ENCODE measurements around the gene AZGP1. TPM values are rescaled to one million over a fixed set of nuclear protein-coding genes. Genes with fewer than 3 reads are reported as not detected.
"Not testable (repeated sequence)": the region's sequence is repeated elsewhere in the genome, so short reads cannot be mapped to it uniquely, and the experiment has no call there.

AZGP1 gene
- total RNA-seq, 1 experiment from 2014 or later = not detected

DNA sequence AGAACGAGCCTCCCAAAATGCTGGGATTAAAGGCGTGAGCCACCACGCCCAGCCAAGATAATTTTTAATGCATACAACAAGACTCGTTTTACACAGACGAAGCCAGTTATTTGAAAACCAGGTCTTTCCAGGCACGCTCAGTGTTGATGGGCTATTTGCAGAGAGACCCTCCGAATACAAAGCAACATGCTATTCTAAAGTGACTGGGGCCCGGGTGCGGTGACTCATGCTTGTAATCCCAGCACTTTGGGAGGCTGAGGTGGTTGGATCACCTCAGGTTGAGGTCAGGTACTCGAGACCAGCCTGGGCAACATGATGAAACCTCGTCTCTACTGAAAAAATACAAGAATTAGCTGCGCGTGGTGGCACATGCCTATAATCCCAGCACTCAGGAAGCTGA is 795 bp upstream of the AZGP1 start:
- no TSS peak for BruUV-seq (replicated peaks)
- no peak for DNase-seq (ENCODE audit: low spot score)
- Histone ChIP-seq H3K9me3 (ENCODE audit: low read depth, low read length, poor library complexity, severe bottlenecking) (no peaks in the 10 kb centered on the region), H3K36me3 (ENCODE audit: insufficient read depth, low read length, poor library complexity, severe bottlenecking) (no peaks in the 10 kb centered on the region), H3K27ac (ENCODE audit: low read depth, low read length, poor library complexity, severe bottlenecking) (no peak overlapping the region), H3K4me1 (ENCODE audit: insufficient read depth, low read length, poor library complexity, severe bottlenecking) (no peaks in the 10 kb centered on the region), H3K27me3 (replicated peaks; ENCODE audit: insufficient read depth, low read depth, low read length, poor library complexity) (peaks cover 11% of the 10 kb centered on the region), H3K4me3 (ENCODE audit: low read depth, low read length, poor library complexity, severe bottlenecking) (no peak overlapping the region)
- TF ChIP-seq, protein P1, sequence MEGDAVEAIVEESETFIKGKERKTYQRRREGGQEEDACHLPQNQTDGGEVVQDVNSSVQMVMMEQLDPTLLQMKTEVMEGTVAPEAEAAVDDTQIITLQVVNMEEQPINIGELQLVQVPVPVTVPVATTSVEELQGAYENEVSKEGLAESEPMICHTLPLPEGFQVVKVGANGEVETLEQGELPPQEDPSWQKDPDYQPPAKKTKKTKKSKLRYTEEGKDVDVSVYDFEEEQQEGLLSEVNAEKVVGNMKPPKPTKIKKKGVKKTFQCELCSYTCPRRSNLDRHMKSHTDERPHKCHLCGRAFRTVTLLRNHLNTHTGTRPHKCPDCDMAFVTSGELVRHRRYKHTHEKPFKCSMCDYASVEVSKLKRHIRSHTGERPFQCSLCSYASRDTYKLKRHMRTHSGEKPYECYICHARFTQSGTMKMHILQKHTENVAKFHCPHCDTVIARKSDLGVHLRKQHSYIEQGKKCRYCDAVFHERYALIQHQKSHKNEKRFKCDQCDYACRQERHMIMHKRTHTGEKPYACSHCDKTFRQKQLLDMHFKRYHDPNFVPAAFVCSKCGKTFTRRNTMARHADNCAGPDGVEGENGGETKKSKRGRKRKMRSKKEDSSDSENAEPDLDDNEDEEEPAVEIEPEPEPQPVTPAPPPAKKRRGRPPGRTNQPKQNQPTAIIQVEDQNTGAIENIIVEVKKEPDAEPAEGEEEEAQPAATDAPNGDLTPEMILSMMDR (conservative IDR thresholded peaks at IDR 0.05; ENCODE audit: low read depth, low read length) = no peak
- TF ChIP-seq EZH2 (IDR thresholded peaks at IDR 0.05; ENCODE audit: borderline replicate concordance, low read depth, low read length, poor library complexity, severe bottlenecking) = no peak
- ChIA-PET CTCF (no interaction called here), POLR2A (ENCODE audit: low non-redundant PET) (no interaction called here)
- intact Hi-C loops (cut with micrococcal nuclease; ENCODE audit: unreplicated experiment) = loop anchor here (5.0 kb wide), 1 partner anchor 156 kb away; no protein-coding TSS in a partner anchor

DNA sequence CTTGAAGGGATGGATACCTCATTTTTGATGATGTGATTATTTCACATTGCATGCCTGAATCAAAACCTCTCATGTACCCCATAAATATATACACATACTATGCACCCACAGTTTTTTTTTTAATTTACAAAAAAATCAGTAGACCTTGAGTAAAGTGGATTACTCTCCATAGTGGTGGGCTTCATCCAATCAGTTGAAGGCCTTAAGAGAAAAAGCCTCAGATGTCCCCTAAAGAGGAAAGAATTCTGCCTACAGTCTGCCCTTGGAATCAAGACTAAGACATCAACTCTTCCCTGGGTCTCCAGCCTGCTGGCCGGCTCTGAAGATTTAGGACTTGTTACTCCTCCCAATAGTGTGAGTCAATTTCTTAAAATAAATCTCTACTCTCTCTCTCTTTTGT is 1.1 kb downstream of the AZGP1 start:
- Histone ChIP-seq H3K4me1 (ENCODE audit: insufficient read depth, low read length, poor library complexity, severe bottlenecking) (no peaks in the 10 kb centered on the region), H3K36me3 (ENCODE audit: insufficient read depth, low read length, poor library complexity, severe bottlenecking) (no peaks in the 10 kb centered on the region), H3K4me3 (ENCODE audit: low read depth, low read length, poor library complexity, severe bottlenecking) (no peak overlapping the region), H3K27ac (ENCODE audit: low read depth, low read length, poor library complexity, severe bottlenecking) (no peak overlapping the region), H3K27me3 (replicated peaks; ENCODE audit: insufficient read depth, low read depth, low read length, poor library complexity) (peaks cover 11% of the 10 kb centered on the region), H3K9me3 (ENCODE audit: low read depth, low read length, poor library complexity, severe bottlenecking) (no peaks in the 10 kb centered on the region)
- ChIA-PET CTCF (no interaction called here), POLR2A (ENCODE audit: low non-redundant PET) (interaction anchor here (0.7 kb wide), 1 partner anchor 79 kb away, joined by 4 read pairs; no protein-coding TSS in a partner anchor)
- no peak for TF ChIP-seq EZH2 (IDR thresholded peaks at IDR 0.05; ENCODE audit: borderline replicate concordance, low read depth, low read length, poor library complexity, severe bottlenecking)
- TF ChIP-seq, protein P1 (conservative IDR thresholded peaks at IDR 0.05; ENCODE audit: low read depth, low read length) = no peak
- DNase-seq (ENCODE audit: low spot score) = no peak
- BruUV-seq (replicated peaks) = no TSS peak
- intact Hi-C loops (cut with micrococcal nuclease; ENCODE audit: unreplicated experiment) = loop anchor here (5.0 kb wide), 1 partner anchor 158 kb away; no protein-coding TSS in a partner anchor

DNA sequence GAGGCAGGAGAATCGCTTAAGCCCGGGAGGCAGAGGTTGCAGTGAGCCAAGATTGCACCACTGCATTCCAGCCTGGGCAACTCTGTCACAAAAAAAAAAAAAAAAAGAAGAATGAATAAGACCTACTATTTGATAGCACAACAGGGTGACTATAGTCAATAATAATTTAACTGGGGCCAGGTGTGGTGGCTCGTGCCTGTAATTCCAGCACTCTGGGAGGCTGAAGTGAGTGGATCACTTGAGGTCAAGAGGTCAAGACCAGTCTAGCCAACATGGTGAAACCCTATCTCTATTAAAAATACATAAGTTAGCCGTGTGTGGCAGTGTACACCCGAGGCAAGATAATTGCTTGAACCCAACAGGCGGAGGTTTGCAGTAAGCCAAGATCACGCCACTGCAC is 2.0 kb downstream of the AZGP1 start:
- DNase-seq (ENCODE audit: low spot score); H3K9me3 ChIP-seq (ENCODE audit: low read depth, low read length, poor library complexity, severe bottlenecking); CTCF ChIA-PET; H3K36me3 ChIP-seq (ENCODE audit: insufficient read depth, low read length, poor library complexity, severe bottlenecking); BruUV-seq (replicated peaks); H3K27ac ChIP-seq (ENCODE audit: low read depth, low read length, poor library complexity, severe bottlenecking); H3K4me3 ChIP-seq (ENCODE audit: low read depth, low read length, poor library complexity, severe bottlenecking); H3K4me1 ChIP-seq (ENCODE audit: insufficient read depth, low read length, poor library complexity, severe bottlenecking); intact Hi-C loops (cut with micrococcal nuclease; ENCODE audit: unreplicated experiment): not testable (repeated sequence)
- peaks cover 11% of the 10 kb centered on the region for H3K27me3 ChIP-seq (replicated peaks; ENCODE audit: insufficient read depth, low read depth, low read length, poor library complexity)
- POLR2A ChIA-PET (ENCODE audit: low non-redundant PET) = interaction anchor here (0.7 kb wide), 1 partner anchor 78 kb away, joined by 4 read pairs; no protein-coding TSS in a partner anchor

DNA sequence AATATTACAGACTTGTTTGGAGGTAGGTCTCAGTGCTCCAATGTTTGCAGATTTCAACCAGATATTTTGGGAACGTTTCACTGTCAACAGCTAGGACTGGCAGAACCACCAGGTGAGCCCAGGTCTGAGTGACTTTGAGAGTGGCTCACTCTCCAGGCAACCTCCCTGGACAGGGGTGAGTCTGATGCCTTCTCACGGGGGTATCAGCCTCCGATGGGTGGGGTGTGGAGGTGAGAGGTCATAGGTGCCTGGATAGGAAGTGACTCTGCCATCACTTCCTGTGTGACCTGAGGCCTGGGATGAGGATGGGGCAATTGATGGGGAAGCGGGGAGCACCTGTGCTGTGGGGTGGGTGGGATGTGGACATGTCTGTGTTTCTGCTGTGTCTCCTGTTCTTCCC is 4.6 kb downstream of the AZGP1 start:
- no peaks in the 10 kb centered on the region for H3K36me3 ChIP-seq (ENCODE audit: insufficient read depth, low read length, poor library complexity, severe bottlenecking)
- CTCF ChIA-PET = no interaction called here
- POLR2A ChIA-PET (ENCODE audit: low non-redundant PET) = no interaction called here

GRCh38 chr7:99969813-99970212 is 6.0 kb downstream of the AZGP1 start:
- H3K27me3 ChIP-seq (replicated peaks; ENCODE audit: insufficient read depth, low read depth, low read length, poor library complexity) = peaks cover 31% of the 10 kb centered on the region
- H3K4me1 ChIP-seq (ENCODE audit: insufficient read depth, low read length, poor library complexity, severe bottlenecking); POLR2A ChIA-PET (ENCODE audit: low non-redundant PET); H3K27ac ChIP-seq (ENCODE audit: low read depth, low read length, poor library complexity, severe bottlenecking); H3K4me3 ChIP-seq (ENCODE audit: low read depth, low read length, poor library complexity, severe bottlenecking); H3K9me3 ChIP-seq (ENCODE audit: low read depth, low read length, poor library complexity, severe bottlenecking); DNase-seq (ENCODE audit: low spot score); intact Hi-C loops (cut with micrococcal nuclease; ENCODE audit: unreplicated experiment); BruUV-seq (replicated peaks); CTCF ChIA-PET; H3K36me3 ChIP-seq (ENCODE audit: insufficient read depth, low read length, poor library complexity, severe bottlenecking): not testable (repeated sequence)

More for the DNA sequence above, 4.6 kb downstream of the AZGP1 start:
- no TSS peak for BruUV-seq (replicated peaks)
- H3K27ac ChIP-seq (ENCODE audit: low read depth, low read length, poor library complexity, severe bottlenecking) = no peak overlapping the region
- H3K4me3 ChIP-seq (ENCODE audit: low read depth, low read length, poor library complexity, severe bottlenecking) = no peak overlapping the region
- no peak for DNase-seq (ENCODE audit: low spot score)
- peaks cover 17% of the 10 kb centered on the region for H3K27me3 ChIP-seq (replicated peaks; ENCODE audit: insufficient read depth, low read depth, low read length, poor library complexity)
- intact Hi-C loops (cut with micrococcal nuclease; ENCODE audit: unreplicated experiment) = no loop called here
- H3K4me1 ChIP-seq (ENCODE audit: insufficient read depth, low read length, poor library complexity, severe bottlenecking) = no peaks in the 10 kb centered on the region
- TF ChIP-seq EZH2 (IDR thresholded peaks at IDR 0.05; ENCODE audit: borderline replicate concordance, low read depth, low read length, poor library complexity, severe bottlenecking) = no peak
- TF ChIP-seq, protein P1 (conservative IDR thresholded peaks at IDR 0.05; ENCODE audit: low read depth, low read length) = no peak
- H3K9me3 ChIP-seq (ENCODE audit: low read depth, low read length, poor library complexity, severe bottlenecking) = no peaks in the 10 kb centered on the region

All from A673 (cell line).